Measurements from ENCODE around the gene ALDH1A3.

The ALDH1A3 gene

DNA sequence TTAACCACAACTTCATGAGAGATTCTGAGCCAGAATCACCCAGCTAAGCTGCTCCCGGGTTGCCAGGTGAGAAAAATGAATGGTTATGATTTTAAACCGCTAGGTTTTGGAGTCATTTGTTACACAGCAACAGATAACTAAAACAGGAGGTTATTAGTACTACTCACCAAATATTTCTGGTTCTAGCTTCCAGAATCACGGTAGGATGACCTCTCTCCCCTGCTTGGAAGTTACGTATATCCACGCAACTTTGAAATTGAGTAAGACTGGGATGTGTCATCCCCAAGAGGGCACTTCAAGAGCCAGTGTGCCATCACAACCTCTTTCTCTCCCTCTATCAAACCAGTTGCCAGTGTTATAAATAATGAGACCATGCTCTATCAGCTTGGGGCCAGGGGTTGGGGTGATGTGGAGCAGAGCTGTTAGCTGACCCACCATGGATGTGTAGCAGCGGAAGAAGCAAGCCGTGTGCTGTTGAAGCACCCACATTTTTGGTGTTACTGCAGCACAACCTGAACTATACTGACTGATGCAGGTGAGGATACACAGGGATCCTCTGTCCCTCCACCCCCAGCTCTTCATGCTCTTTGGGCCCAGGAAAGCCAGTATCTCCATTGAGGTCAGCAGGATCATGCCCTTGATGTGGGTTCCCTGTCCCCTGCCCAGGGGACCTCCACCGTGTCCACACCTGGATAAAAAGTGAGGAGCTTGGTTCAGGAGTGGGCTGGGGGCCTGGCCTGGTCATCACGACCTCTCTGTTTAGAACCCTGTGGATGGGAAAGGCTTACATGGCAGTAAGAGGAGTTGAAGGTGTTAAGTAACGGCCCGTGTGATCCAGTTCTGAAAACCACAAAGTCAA is 19.4 kb upstream of the ALDH1A3 start:
- DNase-seq: no peak

- no peak for DNase-seq
Observed at GRCh38 chr15:100860829-100861510, 18.7 kb upstream of the ALDH1A3 start.

DNA sequence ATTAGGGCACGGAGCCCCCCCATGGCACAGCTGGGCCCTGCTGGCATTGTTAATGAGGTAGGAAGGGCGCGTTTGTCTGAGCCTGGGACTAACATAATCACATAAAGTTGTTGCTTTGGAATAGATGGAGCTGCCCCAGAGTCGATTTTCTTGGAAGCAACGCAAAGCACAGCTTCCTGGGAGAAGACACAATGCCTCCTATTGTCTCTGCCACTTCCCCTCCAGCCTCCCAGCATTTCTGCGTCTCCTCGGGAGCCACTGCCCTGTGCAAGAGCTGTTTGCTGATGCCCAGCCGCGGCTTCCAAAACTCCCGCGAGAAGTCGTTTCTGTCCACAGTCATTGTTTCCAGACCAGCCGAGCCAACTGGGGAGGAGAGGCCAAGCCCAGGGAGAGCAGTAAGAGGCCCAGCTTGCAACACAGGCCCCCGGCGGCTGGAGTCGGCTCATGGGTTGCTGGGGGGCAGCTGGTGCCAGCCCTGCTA is 18.1 kb upstream of the ALDH1A3 start:
- DNase-seq: no peak

GRCh38 chr15:100862162-100862561 is 17.5 kb upstream of the ALDH1A3 start:
- DNase-seq: no peak

DNA sequence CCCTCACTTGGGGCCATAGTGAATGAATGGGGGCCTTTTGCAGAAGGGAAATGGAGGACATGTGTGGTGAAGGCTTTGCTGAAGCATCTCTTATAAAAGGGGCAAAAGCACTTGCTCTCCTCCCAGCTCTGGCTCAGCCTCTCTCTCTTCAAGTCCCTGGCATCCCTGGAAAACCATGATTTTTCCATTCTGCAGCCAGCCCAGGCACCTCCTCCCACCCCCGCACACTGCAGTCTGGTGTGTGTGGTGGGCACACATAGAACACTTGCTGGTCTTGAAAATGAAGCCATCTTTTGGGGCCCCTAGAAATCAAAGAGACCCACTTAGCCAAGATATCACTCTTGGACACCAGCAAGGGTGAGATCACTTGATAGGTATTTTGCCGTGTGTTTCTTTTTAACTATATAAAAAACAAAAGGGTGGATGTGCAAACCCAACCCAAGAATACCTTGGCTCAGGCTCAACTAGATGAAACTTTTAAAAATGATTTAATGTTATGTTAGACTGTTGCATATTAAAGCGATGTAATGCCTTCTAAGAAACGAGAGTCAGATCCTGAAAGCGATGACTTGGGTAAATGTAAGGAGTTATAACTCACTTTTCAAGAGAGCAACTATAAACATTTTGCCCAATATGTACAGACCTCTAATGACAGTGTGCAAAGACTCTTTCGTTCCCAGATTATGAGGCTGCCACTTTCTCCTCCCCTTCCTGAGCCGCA is 16.4 kb upstream of the ALDH1A3 start:
- no peak for DNase-seq

GRCh38 chr15:100863796-100864267 is 15.8 kb upstream of the ALDH1A3 start:
- DNase-seq: no peak

DNA sequence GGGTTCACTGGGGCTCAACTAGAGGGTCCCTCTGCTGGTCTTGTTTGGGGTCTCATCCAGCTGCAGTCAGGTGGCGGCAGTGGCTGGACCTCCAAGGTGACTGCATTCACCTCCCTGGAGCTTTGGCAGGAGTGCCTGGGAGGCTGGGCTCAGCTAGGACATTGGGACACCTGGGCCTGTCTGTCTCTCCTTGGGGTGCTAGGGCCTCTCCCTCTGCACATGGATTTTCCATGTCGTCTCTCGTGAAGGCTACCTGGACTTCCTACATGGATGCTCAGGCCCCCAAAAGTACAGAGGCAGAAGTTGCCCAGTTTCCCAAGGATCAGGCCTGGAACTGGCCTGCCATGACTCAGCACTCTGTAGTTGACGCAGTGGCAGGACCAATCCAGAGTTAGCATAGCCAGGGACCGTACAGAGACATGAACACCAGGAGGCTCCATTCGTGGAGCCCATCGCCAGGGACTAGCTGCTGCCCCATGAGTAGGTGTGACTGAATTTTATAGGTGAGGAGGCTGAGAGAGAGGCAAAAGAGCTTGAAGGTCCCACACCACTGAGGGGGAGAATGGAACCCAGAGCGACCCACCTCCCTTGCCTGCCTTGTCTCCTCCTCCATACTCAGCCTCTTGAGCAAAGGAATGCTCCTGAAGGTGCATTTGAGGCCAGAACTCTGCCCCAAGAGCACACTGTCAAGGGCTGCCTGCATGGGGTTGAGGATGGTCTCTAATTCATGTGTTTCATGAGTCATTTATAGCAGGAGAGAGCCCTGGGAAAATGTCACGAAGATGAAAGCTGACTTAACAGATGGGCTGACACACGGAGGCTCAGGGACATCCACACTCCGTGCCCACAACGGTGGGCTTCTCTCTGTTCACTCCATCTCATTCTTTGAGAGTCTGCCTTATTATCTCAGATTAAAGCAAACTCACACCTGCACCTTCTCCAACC is 13.0 kb upstream of the ALDH1A3 start:
- no peak for DNase-seq

DNA sequence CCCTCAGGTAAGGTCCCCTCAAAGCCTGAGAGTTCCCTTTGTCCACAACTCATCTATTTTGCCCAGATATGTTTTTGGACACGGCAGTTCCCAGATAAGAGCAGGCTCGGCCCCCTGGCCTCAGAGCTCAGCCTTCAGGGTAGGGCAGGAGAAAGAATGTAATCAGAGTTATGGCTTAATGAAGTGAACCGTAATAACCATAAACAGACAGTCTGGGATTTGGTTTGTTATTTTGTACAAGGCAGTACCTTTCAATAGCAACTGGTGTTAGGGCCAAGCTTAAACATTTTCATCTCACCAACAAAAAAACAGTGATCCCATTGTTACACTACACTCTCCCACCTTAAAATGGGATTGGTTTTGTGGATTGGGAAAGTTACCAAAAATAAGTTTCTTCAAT is 12.2 kb upstream of the ALDH1A3 start:
- DNase-seq: no peak

DNA sequence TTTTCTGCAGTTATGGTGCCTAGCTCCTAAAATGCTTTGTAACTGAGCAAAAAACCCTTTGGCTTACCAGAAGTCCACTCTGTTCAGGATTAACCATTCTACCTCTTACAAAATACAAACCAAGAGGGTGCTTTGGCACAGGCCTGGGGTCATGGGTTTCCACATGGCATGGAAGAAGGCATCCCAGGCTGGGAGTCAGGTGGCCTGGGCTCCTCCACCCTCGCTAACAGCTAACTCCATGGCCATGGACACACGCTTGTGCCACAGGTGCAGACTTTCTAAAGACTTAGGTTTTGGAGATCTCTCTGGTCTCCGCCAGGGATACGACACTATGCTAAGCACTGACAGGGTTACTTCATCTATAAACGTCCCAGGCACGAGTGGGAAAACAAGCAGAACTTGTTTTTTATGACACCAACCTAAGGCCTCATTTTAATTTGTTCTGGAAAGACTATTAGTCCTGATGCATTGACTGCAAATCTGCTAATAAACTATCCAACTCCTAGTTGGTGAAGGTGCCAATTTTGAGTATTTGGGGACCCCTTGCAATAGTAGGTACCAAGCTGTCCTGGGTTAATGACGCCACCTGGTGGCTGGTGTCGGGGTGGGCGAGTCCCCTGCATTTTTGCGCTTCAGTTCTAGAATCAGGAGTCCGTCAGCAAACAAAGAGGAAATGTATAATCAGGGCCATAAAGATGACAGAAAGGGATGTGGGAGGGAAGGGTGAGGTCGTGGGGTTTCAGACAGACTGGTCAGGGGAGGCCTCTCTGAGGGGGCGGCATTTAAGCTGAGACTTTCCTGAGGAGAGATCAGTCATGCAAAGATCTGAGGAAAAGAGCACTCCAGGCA is 10.3 kb upstream of the ALDH1A3 start:
- no peak for DNase-seq

DNA sequence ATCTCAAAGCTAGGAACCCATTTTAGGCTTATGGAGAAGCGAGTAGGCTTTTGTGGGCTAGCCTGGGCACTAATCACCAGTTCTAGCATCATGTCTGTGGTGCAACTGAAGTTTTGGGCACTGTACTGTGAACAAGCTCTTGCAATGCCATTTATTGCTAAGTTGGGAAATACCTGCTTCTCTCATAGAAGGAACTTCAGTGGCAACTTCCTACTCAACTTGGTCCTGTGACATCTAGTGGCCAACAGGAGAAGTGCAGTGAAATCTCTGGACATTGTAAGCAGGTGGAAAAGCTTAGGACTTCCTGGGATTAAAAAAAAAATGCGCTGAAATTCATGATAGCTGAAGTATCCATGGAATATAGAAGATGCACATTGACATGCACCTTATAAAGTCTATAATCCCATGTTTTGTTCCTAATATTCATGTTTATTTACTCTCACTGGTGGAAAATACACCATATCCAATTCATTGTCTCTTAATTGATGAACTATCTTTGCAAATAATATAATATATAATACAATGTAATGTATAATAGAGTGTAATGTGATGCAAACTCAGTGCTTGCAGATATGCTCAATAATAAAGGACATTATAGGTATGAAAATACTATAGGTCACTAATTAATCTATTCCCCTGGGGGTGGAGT is 6.5 kb upstream of the ALDH1A3 start:
- peak; percentile 25 for DNase-seq

- DNase-seq: no peak
Observed at GRCh38 chr15:100875495-100875894, 4.1 kb upstream of the ALDH1A3 start.

- no peak for DNase-seq
Observed at GRCh38 chr15:100875976-100876375, 3.7 kb upstream of the ALDH1A3 start.

DNA sequence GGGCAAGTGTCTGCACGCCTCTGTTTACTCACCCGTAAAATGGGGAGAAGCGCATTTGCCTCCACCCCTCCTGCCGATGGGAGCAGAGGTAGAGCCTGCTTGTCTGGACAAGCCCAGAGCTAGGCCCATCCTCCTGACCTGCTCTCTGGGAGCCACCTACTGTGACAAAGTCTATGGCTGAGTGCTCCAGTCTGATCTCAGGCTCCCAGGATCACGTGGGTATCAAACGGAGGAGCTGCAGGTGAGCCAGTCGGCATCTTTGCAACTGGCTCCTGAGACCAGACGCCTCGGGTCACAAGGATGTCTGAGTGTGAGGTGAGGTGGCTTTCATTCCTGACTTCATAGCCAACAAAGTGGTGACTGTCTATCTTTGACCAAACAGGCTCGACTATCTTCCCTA is 2.1 kb upstream of the ALDH1A3 start:
- no peak for DNase-seq

DNA sequence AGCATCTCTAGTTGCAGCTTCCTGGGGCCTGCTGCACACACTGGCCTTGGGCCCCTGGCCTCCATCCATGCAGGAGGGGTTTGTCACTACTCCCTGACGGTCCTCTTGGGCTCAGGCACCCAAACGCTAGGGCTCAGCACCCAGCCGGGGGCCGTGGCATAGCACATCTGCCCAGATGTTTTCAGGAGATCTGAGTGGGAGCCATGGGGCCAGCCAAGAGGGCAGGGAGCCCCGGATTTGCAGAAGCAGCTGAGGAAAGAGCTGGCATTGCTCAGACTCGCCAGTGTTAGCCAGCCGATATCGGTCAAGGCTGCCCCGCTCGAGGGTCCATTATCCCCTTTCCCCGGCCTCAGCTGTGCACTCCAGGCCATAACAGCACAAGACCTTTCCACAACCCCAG is 1.5 kb upstream of the ALDH1A3 start:
- no peak for DNase-seq

DNA sequence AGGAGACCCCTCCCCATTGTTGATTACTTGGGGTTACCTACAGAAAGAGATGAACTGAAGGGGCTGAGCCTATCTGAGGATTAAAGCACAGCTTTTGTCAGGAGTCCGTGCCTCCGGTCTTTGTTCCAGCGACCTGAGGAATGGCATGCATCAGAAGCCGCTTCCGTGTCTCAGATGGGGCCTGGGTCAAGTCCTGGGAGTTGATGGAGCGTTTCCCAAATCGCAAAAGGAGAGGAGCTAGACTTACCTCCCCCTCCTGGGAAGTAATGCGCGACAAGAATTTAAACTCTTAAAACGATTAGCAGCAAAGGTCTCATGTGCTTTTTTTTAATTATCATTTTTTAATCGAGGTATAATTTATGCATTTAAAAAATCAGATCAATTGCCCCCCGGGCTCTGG is 983 bp upstream of the ALDH1A3 start:
- no peak for DNase-seq

DNA sequence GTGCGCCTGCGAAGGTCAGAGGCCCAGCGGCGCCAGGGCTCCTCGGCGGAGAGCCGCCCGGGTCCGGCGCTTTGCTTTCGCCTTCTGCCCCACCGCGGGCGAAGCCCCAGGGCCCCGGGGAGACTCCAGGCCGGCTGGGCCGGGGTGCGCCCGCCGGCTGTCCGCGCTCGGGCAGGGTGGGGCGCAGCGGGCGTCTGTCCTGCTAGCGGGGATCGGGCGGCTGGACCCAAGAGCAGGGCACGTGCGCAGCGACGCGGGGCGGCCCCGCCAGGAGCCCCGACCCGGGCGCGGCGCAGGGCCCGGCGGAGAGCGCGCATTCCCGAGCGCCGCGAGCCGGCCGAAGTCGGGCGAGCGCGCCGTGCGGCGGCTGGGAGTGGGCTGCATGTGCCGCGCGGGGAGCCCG is 569 bp upstream of the ALDH1A3 start:
- DNase-seq: no peak

GRCh38 chr15:100880139-100880896 is 687 bp downstream of the ALDH1A3 start:
- DNase-seq: no peak

DNA sequence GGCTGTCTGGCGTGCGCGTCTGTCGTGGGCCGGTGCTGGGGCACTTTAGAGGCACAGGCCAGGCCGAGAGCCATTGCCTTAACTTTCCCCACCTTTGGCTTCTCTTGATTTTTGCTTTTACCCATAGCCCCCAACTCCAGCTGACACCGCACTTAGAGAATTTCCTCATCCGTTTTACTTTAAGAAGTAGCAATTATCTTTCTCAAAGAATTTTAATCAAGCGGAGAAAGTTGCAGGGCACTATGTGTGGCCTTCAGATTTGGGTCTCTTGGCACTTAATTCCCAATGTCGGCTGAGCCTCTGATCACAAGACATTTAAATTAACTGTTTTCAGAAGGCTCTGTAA is 1.2 kb downstream of the ALDH1A3 start:
- no peak for DNase-seq

- DNase-seq: no peak
Observed at GRCh38 chr15:100881573-100882336, 2.1 kb downstream of the ALDH1A3 start.
